Fibroblast of the aortic adventitia (primary cell): ENCODE data around the gene DDX55. TPM values are rescaled to one million over a fixed set of nuclear protein-coding genes. Genes with fewer than 3 reads are reported as not detected.
A peak's percentile ranks its signal among the peaks of the same experiment; 100 is the strongest.
"Not testable (repeated sequence)": the region's sequence is repeated elsewhere in the genome, so short reads cannot be mapped to it uniquely, and the experiment has no call there.

Source experiments
- DNase-seq: peaks from one replicate; pipeline ENCODE4 v3.0.0-alpha.2; 2010; ENCODE audit warnings: low read depth
- H3K4me3 ChIP-seq: 2 replicates; pipeline ENCODE4 v1.5.1; 2011; ENCODE audit warnings: low read depth, mild to moderate bottlenecking, control low read depth, low read length, moderate library complexity
- total RNA-seq: library from RNA; depleted of rRNA; stranded (reverse); fragments of >200 nt; gene quantifications from 2 replicates; pipeline ENCODE4 v1.2.3, GENCODE V29; 2012; ENCODE audit warnings: low replicate concordance
- TF ChIP-seq, protein P1 (sequence below): IDR thresholded peaks from 2 replicates; pipeline ENCODE4 v1.5.1; 2011; ENCODE audit warnings: mild to moderate bottlenecking, low read length, control low read depth, inconsistent platforms; ENCODE audit not compliant: insufficient read depth

DDX55 gene
- total RNA-seq, 1 donor, result 23.2 TPM

DNA sequence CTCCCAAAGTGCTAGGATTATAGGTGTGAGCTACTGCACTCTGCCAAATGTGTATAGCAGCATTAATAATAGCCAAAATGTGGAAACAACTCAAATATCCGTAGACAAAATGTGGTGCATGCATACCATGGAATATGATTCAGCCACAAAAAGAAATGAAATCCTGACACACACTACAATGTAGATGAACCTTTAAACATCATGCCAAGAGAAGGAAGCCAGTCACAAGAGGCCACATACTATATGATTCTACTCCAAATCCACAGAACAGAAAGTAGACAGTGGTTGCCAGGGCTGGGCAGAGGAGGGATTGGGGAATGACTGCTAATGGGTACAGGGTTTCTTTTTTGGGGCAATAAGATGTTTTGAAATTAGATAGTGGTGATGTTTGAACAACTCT is 25.3 kb upstream of the DDX55 start:
- no peak overlapping the region for H3K4me3 ChIP-seq
- TF ChIP-seq, protein P1, sequence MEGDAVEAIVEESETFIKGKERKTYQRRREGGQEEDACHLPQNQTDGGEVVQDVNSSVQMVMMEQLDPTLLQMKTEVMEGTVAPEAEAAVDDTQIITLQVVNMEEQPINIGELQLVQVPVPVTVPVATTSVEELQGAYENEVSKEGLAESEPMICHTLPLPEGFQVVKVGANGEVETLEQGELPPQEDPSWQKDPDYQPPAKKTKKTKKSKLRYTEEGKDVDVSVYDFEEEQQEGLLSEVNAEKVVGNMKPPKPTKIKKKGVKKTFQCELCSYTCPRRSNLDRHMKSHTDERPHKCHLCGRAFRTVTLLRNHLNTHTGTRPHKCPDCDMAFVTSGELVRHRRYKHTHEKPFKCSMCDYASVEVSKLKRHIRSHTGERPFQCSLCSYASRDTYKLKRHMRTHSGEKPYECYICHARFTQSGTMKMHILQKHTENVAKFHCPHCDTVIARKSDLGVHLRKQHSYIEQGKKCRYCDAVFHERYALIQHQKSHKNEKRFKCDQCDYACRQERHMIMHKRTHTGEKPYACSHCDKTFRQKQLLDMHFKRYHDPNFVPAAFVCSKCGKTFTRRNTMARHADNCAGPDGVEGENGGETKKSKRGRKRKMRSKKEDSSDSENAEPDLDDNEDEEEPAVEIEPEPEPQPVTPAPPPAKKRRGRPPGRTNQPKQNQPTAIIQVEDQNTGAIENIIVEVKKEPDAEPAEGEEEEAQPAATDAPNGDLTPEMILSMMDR, result no peak
- no peak for DNase-seq

DNA sequence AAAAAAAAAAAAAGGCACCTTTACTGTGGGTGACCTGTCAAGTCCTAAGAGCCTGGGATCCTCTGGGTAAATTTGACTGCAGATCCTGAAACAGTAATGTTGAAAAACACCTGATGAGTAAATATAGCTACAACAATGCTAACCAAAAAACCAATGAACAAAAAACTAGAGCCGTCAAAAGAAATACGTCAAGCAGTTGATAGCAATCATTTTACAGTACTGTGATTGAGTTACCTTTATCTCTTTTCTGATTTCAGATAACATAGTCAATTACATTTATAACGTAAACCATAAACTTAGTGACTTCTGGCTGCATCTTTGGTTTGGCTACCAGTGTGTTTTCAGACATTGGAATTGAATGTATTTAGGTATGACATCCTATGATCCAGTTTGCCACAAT is 23.7 kb upstream of the DDX55 start:
- no peak for DNase-seq
- H3K4me3 ChIP-seq, result no peak overlapping the region
- TF ChIP-seq, protein P1, result no peak

DNA sequence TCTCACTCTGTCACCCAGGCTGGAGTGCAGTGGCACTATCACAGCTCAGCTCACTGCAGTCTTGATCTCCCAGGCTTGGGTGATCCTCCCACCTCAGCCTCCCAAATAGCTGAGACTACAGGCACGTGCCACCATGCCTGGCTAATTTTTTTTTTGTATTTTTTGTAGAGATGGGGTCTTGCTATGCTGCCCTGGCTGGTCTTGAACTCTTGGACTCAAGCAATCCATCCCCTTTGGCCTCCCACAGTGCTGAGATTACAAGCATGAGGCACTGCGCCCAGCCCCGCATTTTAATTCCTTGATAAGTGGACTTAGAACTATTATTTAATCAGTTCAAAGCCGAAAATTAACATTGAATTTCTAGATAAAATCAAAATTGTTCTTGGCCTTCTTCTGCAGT is 23.1 kb upstream of the DDX55 start:
- DNase-seq, H3K4me3 ChIP-seq: not testable (repeated sequence)

DNA sequence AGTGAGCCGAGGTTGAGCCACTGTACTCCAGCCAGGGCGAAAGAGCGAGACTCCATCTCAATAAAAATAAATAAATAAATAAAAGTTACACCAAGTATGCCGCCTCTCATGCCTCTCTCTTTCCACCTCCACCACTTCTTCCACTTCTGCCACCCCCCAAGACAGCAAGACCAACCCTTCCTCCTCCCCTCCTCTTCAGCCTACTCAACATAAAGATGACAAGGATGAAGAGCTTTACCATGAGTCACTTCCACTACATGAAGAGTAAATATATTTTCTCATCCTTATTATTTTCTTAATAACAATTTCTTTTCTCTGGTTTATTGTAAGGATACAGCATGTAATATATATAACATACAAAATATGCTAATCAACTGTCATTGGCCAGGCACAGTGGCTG is 21.1 kb upstream of the DDX55 start:
- no peak for DNase-seq
- no peak overlapping the region for H3K4me3 ChIP-seq
- TF ChIP-seq, protein P1, result no peak

DNA sequence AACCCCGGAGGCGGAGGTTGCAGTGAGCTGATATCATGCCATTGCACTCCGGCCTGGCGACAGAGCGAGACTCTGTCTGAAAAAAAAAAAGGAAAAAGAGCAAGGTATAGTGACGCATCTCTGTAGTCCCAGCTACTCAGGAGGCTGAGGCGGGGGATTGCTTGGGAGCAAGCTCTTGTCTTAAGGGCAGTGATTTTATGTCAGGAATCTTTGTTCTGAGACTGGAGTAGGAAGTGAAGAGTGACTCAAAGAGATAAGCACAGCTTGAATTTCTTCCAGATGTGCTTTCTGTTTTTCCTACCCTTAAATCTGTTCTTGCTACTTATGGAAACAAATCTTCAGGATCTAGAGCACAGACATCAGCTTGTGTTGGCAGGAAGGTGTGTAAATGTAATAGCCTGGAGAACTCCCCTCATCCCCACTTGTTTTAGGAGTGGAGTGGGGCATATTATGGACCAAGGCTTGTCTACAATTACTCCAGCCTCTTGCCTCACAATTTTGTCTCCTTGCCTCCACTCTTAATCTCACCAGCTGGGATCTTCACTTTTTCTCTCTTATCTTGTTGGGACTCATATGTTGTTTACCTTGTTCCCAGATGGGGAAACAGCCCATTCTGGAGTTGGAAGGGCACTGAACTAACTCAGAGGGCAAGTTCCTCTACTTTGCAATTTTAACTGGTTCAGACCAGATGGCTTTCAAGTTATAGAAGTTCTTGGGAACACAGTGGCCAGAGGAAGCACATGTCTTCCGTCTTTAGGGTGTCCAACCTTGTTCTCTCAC is 10.0 kb upstream of the DDX55 start:
- TF ChIP-seq, protein P1, result no peak
- H3K4me3 ChIP-seq, result no peak overlapping the region
- DNase-seq, result peak; percentile 93

DNA sequence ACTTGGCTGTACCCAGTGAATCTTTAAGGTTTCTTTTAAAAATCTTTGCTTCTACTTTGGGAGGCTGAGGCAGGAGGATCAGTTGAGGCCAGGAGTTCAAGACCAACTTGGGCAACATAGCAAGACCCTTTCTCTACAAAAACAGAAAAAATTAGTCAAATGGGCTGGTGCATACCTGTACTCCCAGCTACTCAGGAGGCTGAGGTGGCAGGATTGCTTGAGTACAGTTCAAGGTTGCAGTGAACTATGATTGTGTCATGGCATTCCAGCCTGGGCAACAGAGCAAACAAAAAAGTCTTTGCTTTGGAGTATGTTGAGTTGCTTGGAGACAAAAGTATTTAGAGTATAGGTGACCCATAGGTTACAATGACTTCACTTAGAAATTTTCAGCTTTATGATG is 6.2 kb upstream of the DDX55 start:
- H3K4me3 ChIP-seq, result no peak overlapping the region
- no peak for DNase-seq
- TF ChIP-seq, protein P1, result no peak

DNA sequence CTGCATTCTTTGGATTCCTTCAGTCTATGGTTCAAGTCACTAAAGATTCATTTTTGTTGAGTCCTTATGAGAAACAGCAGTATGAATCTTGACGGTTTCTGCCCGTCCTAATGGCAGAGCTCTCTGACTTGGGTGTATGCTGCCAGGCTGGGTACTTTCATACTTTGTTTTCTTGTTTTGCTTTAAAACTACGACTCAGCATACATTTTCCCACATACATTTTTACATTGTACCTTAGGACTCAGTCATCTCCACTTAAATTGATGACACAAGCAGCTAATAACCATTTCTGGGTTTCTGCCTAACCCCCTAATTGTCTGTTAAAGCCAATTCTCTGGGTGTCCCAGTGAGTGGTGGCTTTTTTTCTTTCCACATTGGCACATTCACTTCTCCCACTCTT is 4.8 kb upstream of the DDX55 start:
- TF ChIP-seq, protein P1, result no peak
- no peak overlapping the region for H3K4me3 ChIP-seq
- no peak for DNase-seq
